Breast epithelium (tissue), 4 donors: ENCODE data around the gene SLC25A20. TPM values are rescaled to one million over a fixed set of nuclear protein-coding genes. Genes with fewer than 3 reads are reported as not detected.

Experiments
- DNase-seq, 2 donors: peaks; one replicate each; pipeline ENCODE4 v3.0.0-alpha.2; 2019; ENCODE audit warnings: low spot score in 2 of 2
- H3K27ac ChIP-seq, 2 donors: fragments of 200-600 bp; sonication (generic) in 1 of 2; one replicate each; pipeline ENCODE4 v1.5.1; 2016 to 2019; ENCODE audit warnings: mild to moderate bottlenecking in 1 of 2
- H3K27me3 ChIP-seq, 2 donors: fragments of 200-600 bp; sonication (generic) in 1 of 2; one replicate each; pipeline versions ENCODE4 v1.5.1 to v1.6.0; 2017 to 2019; ENCODE audit warnings: control low read depth in 1 of 2, mild to moderate bottlenecking in 1 of 2
- H3K36me3 ChIP-seq: fragments of 200-600 bp; one replicate; pipeline ENCODE4 v1.5.1; 2019
- H3K4me1 ChIP-seq, 2 donors: fragments of 200-600 bp; sonication (generic); one replicate each; pipeline ENCODE4 v1.5.1; 2016 to 2019; ENCODE audit warnings: control low read depth in 1 of 2
- H3K4me3 ChIP-seq, 3 donors: fragments of 200-600 bp; sonication (generic); 1 replicate in 2 of 3; 2 replicates in 1 of 3; pipeline ENCODE4 v1.5.1; 2016 to 2019; ENCODE audit warnings: mild to moderate bottlenecking in 3 of 3, moderate library complexity in 2 of 3
- H3K9me3 ChIP-seq, 2 donors: fragments of 200-600 bp; sonication (generic) in 1 of 2; one replicate each; pipeline ENCODE4 v1.5.1; 2016 to 2019; ENCODE audit warnings: control low read depth in 1 of 2
- POLR2A ChIP-seq: fragments of 450-650 bp; IDR thresholded peaks from one replicate; pipeline ENCODE4 v1.6.1; 2016; ENCODE audit warnings: antibody characterized with exemption, mild to moderate bottlenecking, moderate library complexity
- POLR2AphosphoS5 ChIP-seq, 3 donors: sonication (generic); formaldehyde crosslinking; IDR thresholded peaks; one replicate each; pipeline ENCODE4 v1.6.1; 2017; ENCODE audit warnings: antibody characterized with exemption in 3 of 3
- intact Hi-C: fragments of 100-400 bp; cut with DNase I; formaldehyde crosslinking; loops from one replicate; pipeline ENCODE4 v1.15.1; 2023; ENCODE audit warnings: low total_unique reads
- total RNA-seq, 3 donors: library from RNA; depleted of rRNA; stranded (reverse); fragments of >200 nt; gene quantifications; one replicate each; pipeline ENCODE4 v1.1.0, GENCODE V29; 2016
- TF ChIP-seq, protein P1 (sequence below), 3 donors: fragments of 450-650 bp; IDR thresholded peaks; one replicate each; pipeline ENCODE4 v1.5.1; 2016 to 2017; ENCODE audit warnings: antibody characterized with exemption in 3 of 3, mild to moderate bottlenecking in 3 of 3, moderate library complexity in 3 of 3

The SLC25A20 gene
- total RNA-seq, 3 donors from 2014 or later: 24.7 to 37.3 (median 30.2) TPM

- Histone ChIP-seq H3K9me3 (no peaks in the 10 kb centered on the region), H3K27me3 (no peaks in the 10 kb centered on the region), H3K36me3 (no peaks in the 10 kb centered on the region), H3K4me1 (peaks cover 0 to 7% of the 10 kb centered on the region in 2 donors), H3K4me3 (no peak overlapping the region), H3K27ac (no peak overlapping the region)
- no peak for DNase-seq
- intact Hi-C loops: no loop called here
- no peak for TF ChIP-seq POLR2A
- TF ChIP-seq, protein P1, sequence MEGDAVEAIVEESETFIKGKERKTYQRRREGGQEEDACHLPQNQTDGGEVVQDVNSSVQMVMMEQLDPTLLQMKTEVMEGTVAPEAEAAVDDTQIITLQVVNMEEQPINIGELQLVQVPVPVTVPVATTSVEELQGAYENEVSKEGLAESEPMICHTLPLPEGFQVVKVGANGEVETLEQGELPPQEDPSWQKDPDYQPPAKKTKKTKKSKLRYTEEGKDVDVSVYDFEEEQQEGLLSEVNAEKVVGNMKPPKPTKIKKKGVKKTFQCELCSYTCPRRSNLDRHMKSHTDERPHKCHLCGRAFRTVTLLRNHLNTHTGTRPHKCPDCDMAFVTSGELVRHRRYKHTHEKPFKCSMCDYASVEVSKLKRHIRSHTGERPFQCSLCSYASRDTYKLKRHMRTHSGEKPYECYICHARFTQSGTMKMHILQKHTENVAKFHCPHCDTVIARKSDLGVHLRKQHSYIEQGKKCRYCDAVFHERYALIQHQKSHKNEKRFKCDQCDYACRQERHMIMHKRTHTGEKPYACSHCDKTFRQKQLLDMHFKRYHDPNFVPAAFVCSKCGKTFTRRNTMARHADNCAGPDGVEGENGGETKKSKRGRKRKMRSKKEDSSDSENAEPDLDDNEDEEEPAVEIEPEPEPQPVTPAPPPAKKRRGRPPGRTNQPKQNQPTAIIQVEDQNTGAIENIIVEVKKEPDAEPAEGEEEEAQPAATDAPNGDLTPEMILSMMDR (IDR thresholded peaks at IDR 0.05): no peak
- no peak for TF ChIP-seq POLR2AphosphoS5 (IDR thresholded peaks at IDR 0.05)
These were observed 1.7 kb downstream of the SLC25A20 start for GRCh38 chr3:48896936-48897335.

DNA sequence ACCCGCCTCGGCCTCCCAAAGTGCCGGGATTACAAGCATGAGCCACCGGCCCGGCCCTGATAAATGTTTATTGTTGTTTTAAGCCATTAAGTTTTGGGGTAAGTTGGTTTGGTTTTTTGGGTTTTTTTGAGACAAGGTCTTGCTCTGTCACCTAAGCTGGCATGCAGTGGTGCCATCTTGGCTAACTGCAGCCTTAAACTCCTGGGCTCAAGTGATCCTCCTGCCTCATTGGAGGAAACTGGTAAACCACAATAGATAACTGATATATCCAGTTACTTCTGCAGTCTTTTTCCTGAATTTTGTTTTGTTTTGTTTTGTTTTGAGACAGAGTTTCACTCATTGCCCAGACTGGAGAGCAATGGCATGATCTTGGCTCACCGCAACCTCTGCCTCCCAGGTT, 4.2 kb downstream of the SLC25A20 start:
- no peak overlapping the region for H3K27ac ChIP-seq
- DNase-seq: no peak
- H3K36me3 ChIP-seq: no peaks in the 10 kb centered on the region
- intact Hi-C loops: no loop called here
- TF ChIP-seq, protein P1 (IDR thresholded peaks at IDR 0.05): no peak
- no peak for TF ChIP-seq POLR2A
- TF ChIP-seq POLR2AphosphoS5 (IDR thresholded peaks at IDR 0.05): no peak
- peaks cover 0 to 7% of the 10 kb centered on the region in 2 donors for H3K4me1 ChIP-seq
- H3K27me3 ChIP-seq: no peaks in the 10 kb centered on the region
- H3K4me3 ChIP-seq: no peak overlapping the region
- no peaks in the 10 kb centered on the region for H3K9me3 ChIP-seq

DNA sequence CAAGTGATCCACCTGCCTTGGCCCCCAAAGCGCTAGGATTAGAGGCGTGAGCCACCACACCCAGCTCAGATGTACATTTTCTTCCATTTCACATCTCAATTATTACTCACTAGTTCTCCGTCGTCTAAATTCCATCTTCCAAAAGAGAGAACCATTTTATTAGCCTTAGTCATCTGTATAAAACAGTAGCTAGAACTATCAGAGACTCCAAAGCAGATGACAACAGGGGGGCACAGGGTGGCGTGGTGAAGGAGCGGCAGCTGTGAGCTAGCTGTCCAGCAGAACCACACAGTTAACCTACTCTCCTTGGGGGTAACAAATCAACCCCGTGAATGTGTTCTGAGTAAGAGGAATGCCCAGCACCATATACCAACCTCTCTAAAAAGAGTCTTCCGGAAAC, 7.1 kb downstream of the SLC25A20 start:
- no peak overlapping the region for H3K27ac ChIP-seq
- TF ChIP-seq POLR2A (no peak), POLR2AphosphoS5 (IDR thresholded peaks at IDR 0.05) (no peak)
- TF ChIP-seq, protein P1 (IDR thresholded peaks at IDR 0.05): no peak
- no peak for DNase-seq
- H3K4me3 ChIP-seq: no peak overlapping the region
- intact Hi-C loops: no loop called here
- H3K27me3 ChIP-seq: no peaks in the 10 kb centered on the region
- H3K36me3 ChIP-seq: no peaks in the 10 kb centered on the region
- no peaks in the 10 kb centered on the region for H3K9me3 ChIP-seq
- H3K4me1 ChIP-seq: no peaks in the 10 kb centered on the region

- no peaks in the 10 kb centered on the region for H3K9me3 ChIP-seq
- intact Hi-C loops: no loop called here
- H3K27me3 ChIP-seq: no peaks in the 10 kb centered on the region
- no peak overlapping the region for H3K4me3 ChIP-seq
- no peaks in the 10 kb centered on the region for H3K36me3 ChIP-seq
- H3K27ac ChIP-seq: no peak overlapping the region
- no peak for DNase-seq
- TF ChIP-seq, protein P1 (IDR thresholded peaks at IDR 0.05): no peak
- TF ChIP-seq POLR2A (no peak), POLR2AphosphoS5 (IDR thresholded peaks at IDR 0.05) (no peak)
- H3K4me1 ChIP-seq: no peaks in the 10 kb centered on the region
These were observed 12.9 kb downstream of the SLC25A20 start for GRCh38 chr3:48885753-48886152.

GRCh38 chr3:48881652-48882114, 17.0 kb downstream of the SLC25A20 start:
- no peaks in the 10 kb centered on the region for H3K4me1 ChIP-seq
- H3K27ac ChIP-seq: no peak overlapping the region
- no peak for DNase-seq
- H3K36me3 ChIP-seq: no peaks in the 10 kb centered on the region
- TF ChIP-seq POLR2A (no peak), POLR2AphosphoS5 (IDR thresholded peaks at IDR 0.05) (no peak)
- TF ChIP-seq, protein P1 (IDR thresholded peaks at IDR 0.05): no peak
- no peak overlapping the region for H3K4me3 ChIP-seq
- H3K9me3 ChIP-seq: no peaks in the 10 kb centered on the region
- intact Hi-C loops: no loop called here
- H3K27me3 ChIP-seq: no peaks in the 10 kb centered on the region
